Central memory CD8-positive, alpha-beta T cell (primary cell): ENCODE results near the gene BNC2.

Experiments used
- ATAC-seq: fragments of 150-1000 bp; cut with Tn5 transposase; replicated peaks from 2 replicates; pipeline ENCODE4 v1.10.0; 2022; ENCODE audit warnings: mild to moderate bottlenecking, moderate FRiP score, moderate number of reproducible peaks; ENCODE audit not compliant: poor library complexity, severe bottlenecking; ENCODE audit errors: extremely low read depth
- DNase-seq, 2 donors: peaks; one replicate each; pipeline ENCODE4 v3.0.0; 2021; ENCODE audit warnings: low spot score in 2 of 2
- H3K27ac Mint-ChIP-seq: one replicate; pipeline ENCODE4 v1.8.0; 2022; ENCODE audit warnings: low read depth, mild to moderate bottlenecking, moderate library complexity, mixed read lengths
- H3K27me3 Mint-ChIP-seq: one replicate; pipeline ENCODE4 v1.8.0; 2022; ENCODE audit warnings: mixed read lengths
- H3K36me3 Mint-ChIP-seq: one replicate; pipeline ENCODE4 v1.8.0; 2022; ENCODE audit warnings: mild to moderate bottlenecking, moderate library complexity, mixed read lengths; ENCODE audit not compliant: insufficient read depth
- H3K4me1 Mint-ChIP-seq: one replicate; pipeline ENCODE4 v1.8.0; 2022; ENCODE audit warnings: mixed read lengths
- H3K4me3 Mint-ChIP-seq: one replicate; pipeline ENCODE4 v1.8.0; 2022; ENCODE audit warnings: mild to moderate bottlenecking, moderate library complexity, mixed read lengths
- H3K9me3 Mint-ChIP-seq: one replicate; pipeline ENCODE4 v1.8.0; 2022; ENCODE audit warnings: mixed read lengths

The BNC2 gene

GRCh38 chr9:16668734-16669295, 201.7 kb downstream of the BNC2 start:
- Mint-ChIP-seq H3K36me3 (no peaks in the 10 kb centered on the region), H3K4me1 (no peaks in the 10 kb centered on the region), H3K27ac (no peak overlapping the region), H3K4me3 (no peak overlapping the region), H3K27me3 (no peaks in the 10 kb centered on the region), H3K9me3 (peaks cover 6% of the 10 kb centered on the region)
- no peak for ATAC-seq
- no peak for DNase-seq

GRCh38 chr9:16664211-16664610, 206.3 kb downstream of the BNC2 start:
- H3K27ac Mint-ChIP-seq = no peak overlapping the region

GRCh38 chr9:16661816-16662215, 208.7 kb downstream of the BNC2 start:
- no peak overlapping the region for H3K27ac Mint-ChIP-seq
- H3K36me3 Mint-ChIP-seq = no peaks in the 10 kb centered on the region
- no peaks in the 10 kb centered on the region for H3K27me3 Mint-ChIP-seq
- H3K9me3 Mint-ChIP-seq = peaks cover 30% of the 10 kb centered on the region
- ATAC-seq = no peak
- no peak for DNase-seq
- no peaks in the 10 kb centered on the region for H3K4me1 Mint-ChIP-seq
- no peak overlapping the region for H3K4me3 Mint-ChIP-seq

More at GRCh38 chr9:16664211-16664610, 206.3 kb downstream of the BNC2 start:
- Mint-ChIP-seq H3K4me1 (no peaks in the 10 kb centered on the region), H3K27me3 (no peaks in the 10 kb centered on the region), H3K9me3 (peaks cover 13% of the 10 kb centered on the region), H3K4me3 (no peak overlapping the region), H3K36me3 (no peaks in the 10 kb centered on the region)
- no peak for ATAC-seq
- DNase-seq = no peak

- H3K27me3 Mint-ChIP-seq = no peaks in the 10 kb centered on the region
- H3K27ac Mint-ChIP-seq = no peak overlapping the region
- no peak for ATAC-seq
- H3K9me3 Mint-ChIP-seq = peaks cover 36% of the 10 kb centered on the region
- DNase-seq = no peak
- H3K36me3 Mint-ChIP-seq = no peaks in the 10 kb centered on the region
- H3K4me3 Mint-ChIP-seq = no peak overlapping the region
- H3K4me1 Mint-ChIP-seq = no peaks in the 10 kb centered on the region
Observed at GRCh38 chr9:16659096-16659495, 211.4 kb downstream of the BNC2 start.

GRCh38 chr9:16656432-16657169, 213.9 kb downstream of the BNC2 start:
- H3K4me3 Mint-ChIP-seq = no peak overlapping the region

GRCh38 chr9:16654596-16655126, 215.8 kb downstream of the BNC2 start:
- no peak overlapping the region for H3K4me3 Mint-ChIP-seq
- no peaks in the 10 kb centered on the region for H3K27me3 Mint-ChIP-seq
- H3K4me1 Mint-ChIP-seq = no peaks in the 10 kb centered on the region
- H3K27ac Mint-ChIP-seq = no peak overlapping the region
- H3K36me3 Mint-ChIP-seq = no peaks in the 10 kb centered on the region
- no peak for ATAC-seq
- DNase-seq = no peak
- H3K9me3 Mint-ChIP-seq = peaks cover 31% of the 10 kb centered on the region

More at GRCh38 chr9:16656432-16657169, 213.9 kb downstream of the BNC2 start:
- ATAC-seq (no peak), DNase-seq (no peak)
- H3K27me3 Mint-ChIP-seq = no peaks in the 10 kb centered on the region
- H3K4me1 Mint-ChIP-seq = no peaks in the 10 kb centered on the region
- peaks cover 34% of the 10 kb centered on the region for H3K9me3 Mint-ChIP-seq
- no peaks in the 10 kb centered on the region for H3K36me3 Mint-ChIP-seq
- no peak overlapping the region for H3K27ac Mint-ChIP-seq

- DNase-seq (no peak), ATAC-seq (no peak)
- H3K4me1 Mint-ChIP-seq = no peaks in the 10 kb centered on the region
- no peak overlapping the region for H3K4me3 Mint-ChIP-seq
- no peak overlapping the region for H3K27ac Mint-ChIP-seq
- H3K27me3 Mint-ChIP-seq = no peaks in the 10 kb centered on the region
- H3K9me3 Mint-ChIP-seq = peaks cover 25% of the 10 kb centered on the region
- no peaks in the 10 kb centered on the region for H3K36me3 Mint-ChIP-seq
Observed at GRCh38 chr9:16653491-16654399, 216.7 kb downstream of the BNC2 start.

GRCh38 chr9:16652582-16652981, 217.9 kb downstream of the BNC2 start:
- no peaks in the 10 kb centered on the region for H3K36me3 Mint-ChIP-seq
- no peak overlapping the region for H3K4me3 Mint-ChIP-seq
- H3K27me3 Mint-ChIP-seq = no peaks in the 10 kb centered on the region

GRCh38 chr9:16651446-16651964, 219.0 kb downstream of the BNC2 start:
- Mint-ChIP-seq H3K9me3 (peaks cover 13% of the 10 kb centered on the region), H3K4me1 (no peaks in the 10 kb centered on the region), H3K27me3 (no peaks in the 10 kb centered on the region), H3K4me3 (no peak overlapping the region), H3K36me3 (no peaks in the 10 kb centered on the region), H3K27ac (no peak overlapping the region)
- no peak for ATAC-seq
- no peak for DNase-seq

More at GRCh38 chr9:16652582-16652981, 217.9 kb downstream of the BNC2 start:
- no peak overlapping the region for H3K27ac Mint-ChIP-seq
- DNase-seq (no peak), ATAC-seq (no peak)
- peaks cover 15% of the 10 kb centered on the region for H3K9me3 Mint-ChIP-seq
- H3K4me1 Mint-ChIP-seq = no peaks in the 10 kb centered on the region

- Mint-ChIP-seq H3K27ac (no peak overlapping the region), H3K4me3 (no peak overlapping the region), H3K36me3 (no peaks in the 10 kb centered on the region), H3K9me3 (peaks cover 6% of the 10 kb centered on the region), H3K4me1 (no peaks in the 10 kb centered on the region), H3K27me3 (no peaks in the 10 kb centered on the region)
- DNase-seq (no peak), ATAC-seq (no peak)
Observed at GRCh38 chr9:16645970-16646369, 224.5 kb downstream of the BNC2 start.

- H3K36me3 Mint-ChIP-seq = no peaks in the 10 kb centered on the region
- ATAC-seq (no peak), DNase-seq (no peak)
- no peaks in the 10 kb centered on the region for H3K27me3 Mint-ChIP-seq
- H3K4me1 Mint-ChIP-seq = no peaks in the 10 kb centered on the region
- peaks cover 6% of the 10 kb centered on the region for H3K9me3 Mint-ChIP-seq
- no peak overlapping the region for H3K27ac Mint-ChIP-seq
- H3K4me3 Mint-ChIP-seq = no peak overlapping the region
Observed at GRCh38 chr9:16642421-16643109, 227.9 kb downstream of the BNC2 start.

- no peaks in the 10 kb centered on the region for H3K4me1 Mint-ChIP-seq
- no peak overlapping the region for H3K4me3 Mint-ChIP-seq
- no peak overlapping the region for H3K27ac Mint-ChIP-seq
- no peaks in the 10 kb centered on the region for H3K36me3 Mint-ChIP-seq
- DNase-seq (no peak), ATAC-seq (no peak)
- no peaks in the 10 kb centered on the region for H3K27me3 Mint-ChIP-seq
- no peaks in the 10 kb centered on the region for H3K9me3 Mint-ChIP-seq
Observed at GRCh38 chr9:16640649-16641048, 229.8 kb downstream of the BNC2 start.
